GM21717 (cell line): ENCODE results near the gene SIT1.
"Not testable (repeated sequence)": the region's sequence is repeated elsewhere in the genome, so short reads cannot be mapped to it uniquely, and the experiment has no call there.

Source experiments
- ATAC-seq: cut with Tn5 transposase; IDR thresholded peaks from one replicate; pipeline ENCODE4 v1.9.1; 2021; ENCODE audit warnings: mild to moderate bottlenecking, moderate library complexity; ENCODE audit not compliant: unreplicated experiment

SIT1 gene

GRCh38 chr9:35661756-35662350 is 11.1 kb upstream of the SIT1 start:
- no peak for ATAC-seq

- ATAC-seq: no peak
Measured at GRCh38 chr9:35660966-35661415, 10.3 kb upstream of the SIT1 start.

- no peak for ATAC-seq
Measured at GRCh38 chr9:35659340-35659739, 8.6 kb upstream of the SIT1 start.

- ATAC-seq: no peak
Measured at GRCh38 chr9:35658968-35659220, 8.2 kb upstream of the SIT1 start.

- ATAC-seq: peak; percentile 53
Measured at GRCh38 chr9:35658137-35658967, 7.6 kb upstream of the SIT1 start, which contains the start of gene CCDC107. Gene CCDC107 (plus strand): TSS chr9:35658292. CDS start chr9:35658380, 88 bp downstream.

- ATAC-seq: peak; percentile 87
Measured at GRCh38 chr9:35657546-35658136, 6.9 kb upstream of the SIT1 start, which contains the start of gene RMRP. Gene RMRP (minus strand): TSS chr9:35658019.

GRCh38 chr9:35656831-35657545 is 6.3 kb upstream of the SIT1 start:
- ATAC-seq: no peak

- no peak for ATAC-seq
Measured at GRCh38 chr9:35656348-35656747, 5.6 kb upstream of the SIT1 start.

GRCh38 chr9:35653611-35654010 is 2.9 kb upstream of the SIT1 start:
- no peak for ATAC-seq

GRCh38 chr9:35652829-35653209 is 2.1 kb upstream of the SIT1 start:
- no peak for ATAC-seq

- ATAC-seq: no peak
Measured at GRCh38 chr9:35651956-35652828, 1.5 kb upstream of the SIT1 start.

GRCh38 chr9:35649431-35650340 is 1.0 kb downstream of the SIT1 start:
- ATAC-seq: no peak

GRCh38 chr9:35646533-35647265 is 4.0 kb downstream of the SIT1 start:
- peak; percentile 79 for ATAC-seq

- ATAC-seq: peak; percentile 3
Measured at GRCh38 chr9:35646153-35646532, 4.6 kb downstream of the SIT1 start.

- not testable (repeated sequence) for ATAC-seq
Measured at GRCh38 chr9:35645736-35646135, 5.0 kb downstream of the SIT1 start.

GRCh38 chr9:35643046-35643445 is 7.7 kb downstream of the SIT1 start:
- no peak for ATAC-seq

- not testable (repeated sequence) for ATAC-seq
Measured at GRCh38 chr9:35641478-35641877, 9.3 kb downstream of the SIT1 start.

GRCh38 chr9:35640431-35640830 is 10.3 kb downstream of the SIT1 start:
- ATAC-seq: not testable (repeated sequence)

- ATAC-seq: no peak
Measured at GRCh38 chr9:35639631-35640030, 11.1 kb downstream of the SIT1 start.
